Fibroblast of lung (primary cell): ENCODE measurements around the gene HMGN4. TPM values are rescaled to one million over a fixed set of nuclear protein-coding genes. Genes with fewer than 3 reads are reported as not detected.

ENCODE experiments used
- DNase-seq, 2 donors: peaks; one replicate each; pipeline versions ENCODE4 v3.0.0 to v3.0.0-alpha.2; 2010; ENCODE audit warnings: low read depth in 2 of 2
- H2AFZ ChIP-seq: 2 replicates; pipeline ENCODE4 v1.5.1; 2012; ENCODE audit warnings: low read length, control low read depth, inconsistent platforms
- H3K27ac ChIP-seq: 2 replicates; pipeline ENCODE4 v1.5.1; 2011; ENCODE audit warnings: low read length, control low read depth; ENCODE audit not compliant: insufficient read depth
- H3K27me3 ChIP-seq: 2 replicates; pipeline ENCODE4 v1.5.1; 2011; ENCODE audit warnings: mild to moderate bottlenecking, low read length; ENCODE audit not compliant: control insufficient read depth, insufficient read depth
- H3K36me3 ChIP-seq: 2 replicates; pipeline ENCODE4 v1.5.1; 2011; ENCODE audit warnings: low read length; ENCODE audit not compliant: control insufficient read depth, insufficient read depth
- H3K4me1 ChIP-seq: 2 replicates; pipeline ENCODE4 v1.5.1; 2011; ENCODE audit warnings: low read length; ENCODE audit not compliant: control insufficient read depth, insufficient read depth; ENCODE audit errors: extremely low read depth
- H3K4me2 ChIP-seq: 2 replicates; pipeline ENCODE4 v1.5.1; 2011; ENCODE audit warnings: low read length, control low read depth; ENCODE audit not compliant: insufficient read depth; ENCODE audit errors: extremely low read depth
- H3K4me3 ChIP-seq, 4 experiments: fragments of 200-600 bp in 1 of 4; sonication (generic) in 1 of 4; replicated peaks in 1 of 4; 2 replicates each; pipeline ENCODE4 v1.5.1; 2011 to 2016; ENCODE audit warnings: low read length in 4 of 4, low read depth in 3 of 4, mild to moderate bottlenecking in 3 of 4, control low read depth in 2 of 4, inconsistent platforms in 1 of 4, mixed read lengths in 1 of 4; ENCODE audit not compliant: insufficient read depth in 1 of 4; ENCODE audit errors: control extremely low read depth in 1 of 4
- H3K79me2 ChIP-seq: 2 replicates; pipeline ENCODE4 v1.5.1; 2012; ENCODE audit warnings: mild to moderate bottlenecking, low read length, inconsistent platforms; ENCODE audit not compliant: control insufficient read depth, insufficient read depth
- H3K9ac ChIP-seq: 2 replicates; pipeline ENCODE4 v1.5.1; 2011; ENCODE audit warnings: mild to moderate bottlenecking, low read length, control low read depth; ENCODE audit not compliant: insufficient read depth
- H3K9me3 ChIP-seq: 2 replicates; pipeline ENCODE4 v1.5.1; 2012; ENCODE audit warnings: low read depth, low read length; ENCODE audit not compliant: control insufficient read depth, insufficient read depth
- H4K20me1 ChIP-seq: 2 replicates; pipeline ENCODE4 v1.5.1; 2011; ENCODE audit warnings: low read length; ENCODE audit not compliant: control insufficient read depth, insufficient read depth; ENCODE audit errors: extremely low read depth
- EZH2 ChIP-seq: IDR thresholded peaks from 2 replicates; pipeline ENCODE4 v1.5.1; 2012; ENCODE audit warnings: low read length, control low read depth, mild to moderate bottlenecking; ENCODE audit errors: missing control alignments
- polyA plus RNA-seq, 2 donors: library from polyadenylated mRNA; depleted of rRNA in 1 of 2; stranded (reverse) in 1 of 2; unstranded in 1 of 2; fragments of >200 nt; gene quantifications; 2 replicates each; pipeline ENCODE4 v1.2.1, GENCODE V29; 2011 to 2012; ENCODE audit warnings: missing spikeins in 1 of 2
- total RNA-seq: library from RNA; depleted of rRNA; stranded (reverse); fragments of >200 nt; gene quantifications from 2 replicates; pipeline ENCODE4 v1.2.1, GENCODE V29; 2014
- TF ChIP-seq, protein P1 (sequence below), 2 donors: IDR thresholded peaks in 1 of 2; conservative IDR thresholded peaks in 1 of 2; 1 replicate in 1 of 2; 2 replicates in 1 of 2; pipeline ENCODE4 v1.5.1; 2011 to 2012; ENCODE audit warnings: low read length in 2 of 2, control low read depth in 1 of 2, inconsistent platforms in 1 of 2, low read depth in 1 of 2, mild to moderate bottlenecking in 1 of 2

The HMGN4 gene
- total and polyA plus RNA-seq, 2 donors (not counting 1 experiment from before 2014, with no cell fraction given): 74.9 to 111 TPM

DNA sequence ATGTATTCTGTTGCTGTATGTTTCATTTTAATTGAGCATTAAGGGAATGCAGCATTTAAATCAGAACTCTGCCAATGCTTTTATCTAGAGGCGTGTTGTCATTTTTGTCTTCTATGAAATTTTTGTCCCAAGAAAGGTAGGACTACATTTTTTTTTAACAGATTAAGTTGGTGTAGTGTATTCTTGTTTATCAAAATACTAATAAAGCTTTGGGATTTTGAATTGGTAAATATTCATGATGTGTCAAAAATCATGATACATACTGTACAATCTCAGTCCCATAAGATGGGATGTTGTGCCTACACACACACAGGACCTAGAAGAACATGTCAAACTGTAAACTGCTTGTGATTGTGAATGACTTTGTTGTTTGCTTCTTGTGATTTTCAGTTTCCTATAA lies 11.2 kb upstream of the HMGN4 start:
- no peak overlapping the region for H2AFZ ChIP-seq
- TF ChIP-seq, protein P1, sequence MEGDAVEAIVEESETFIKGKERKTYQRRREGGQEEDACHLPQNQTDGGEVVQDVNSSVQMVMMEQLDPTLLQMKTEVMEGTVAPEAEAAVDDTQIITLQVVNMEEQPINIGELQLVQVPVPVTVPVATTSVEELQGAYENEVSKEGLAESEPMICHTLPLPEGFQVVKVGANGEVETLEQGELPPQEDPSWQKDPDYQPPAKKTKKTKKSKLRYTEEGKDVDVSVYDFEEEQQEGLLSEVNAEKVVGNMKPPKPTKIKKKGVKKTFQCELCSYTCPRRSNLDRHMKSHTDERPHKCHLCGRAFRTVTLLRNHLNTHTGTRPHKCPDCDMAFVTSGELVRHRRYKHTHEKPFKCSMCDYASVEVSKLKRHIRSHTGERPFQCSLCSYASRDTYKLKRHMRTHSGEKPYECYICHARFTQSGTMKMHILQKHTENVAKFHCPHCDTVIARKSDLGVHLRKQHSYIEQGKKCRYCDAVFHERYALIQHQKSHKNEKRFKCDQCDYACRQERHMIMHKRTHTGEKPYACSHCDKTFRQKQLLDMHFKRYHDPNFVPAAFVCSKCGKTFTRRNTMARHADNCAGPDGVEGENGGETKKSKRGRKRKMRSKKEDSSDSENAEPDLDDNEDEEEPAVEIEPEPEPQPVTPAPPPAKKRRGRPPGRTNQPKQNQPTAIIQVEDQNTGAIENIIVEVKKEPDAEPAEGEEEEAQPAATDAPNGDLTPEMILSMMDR (conservative IDR thresholded peaks at IDR 0.05 in 1 of 2, IDR thresholded peaks at IDR 0.05 in 1 of 2; ENCODE audit: low read depth in 1 of 2, low read length in 2 of 2): no peak
- TF ChIP-seq EZH2: no peak
- H3K9ac ChIP-seq: no peak overlapping the region
- H3K27me3 ChIP-seq: no peaks in the 10 kb centered on the region
- H3K4me2 ChIP-seq: no peak overlapping the region
- DNase-seq: no peak
- no peaks in the 10 kb centered on the region for H4K20me1 ChIP-seq
- no peaks in the 10 kb centered on the region for H3K36me3 ChIP-seq
- H3K79me2 ChIP-seq: no peaks in the 10 kb centered on the region
- no peak overlapping the region for H3K4me3 ChIP-seq
- H3K4me1 ChIP-seq: no peaks in the 10 kb centered on the region
- no peaks in the 10 kb centered on the region for H3K9me3 ChIP-seq
- H3K27ac ChIP-seq: no peak overlapping the region

DNA sequence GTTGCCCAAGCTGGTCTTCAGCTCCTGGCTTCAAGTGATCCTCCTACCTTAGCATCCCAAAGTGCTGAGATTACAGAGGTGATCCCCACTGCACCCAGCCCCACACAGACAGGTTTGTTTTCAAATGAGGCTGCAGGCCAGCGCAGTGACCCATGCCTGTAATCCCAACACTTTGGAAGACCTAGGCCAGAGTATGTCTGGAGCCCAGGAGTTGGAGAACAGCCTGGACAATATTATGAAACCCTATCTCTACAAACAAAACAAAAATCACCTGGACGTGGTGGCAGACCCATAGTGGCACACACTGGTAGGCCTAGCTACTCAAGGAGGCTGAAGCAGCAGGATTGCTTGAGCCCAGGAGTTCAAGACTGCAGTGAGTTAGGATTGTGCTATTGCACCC lies 8.0 kb upstream of the HMGN4 start:
- H3K4me1 ChIP-seq: peaks cover 2% of the 10 kb centered on the region
- no peak for DNase-seq
- H4K20me1 ChIP-seq: no peaks in the 10 kb centered on the region
- no peak for TF ChIP-seq EZH2
- TF ChIP-seq, protein P1 (conservative IDR thresholded peaks at IDR 0.05 in 1 of 2, IDR thresholded peaks at IDR 0.05 in 1 of 2; ENCODE audit: low read depth in 1 of 2, low read length in 2 of 2): no peak
- no peaks in the 10 kb centered on the region for H3K36me3 ChIP-seq
- H3K4me3 ChIP-seq: no peak overlapping the region
- no peak overlapping the region for H3K27ac ChIP-seq
- no peaks in the 10 kb centered on the region for H3K79me2 ChIP-seq
- H3K9me3 ChIP-seq: no peaks in the 10 kb centered on the region
- H3K4me2 ChIP-seq: no peak overlapping the region
- no peak overlapping the region for H3K9ac ChIP-seq
- H2AFZ ChIP-seq: no peak overlapping the region
- H3K27me3 ChIP-seq: no peaks in the 10 kb centered on the region

DNA sequence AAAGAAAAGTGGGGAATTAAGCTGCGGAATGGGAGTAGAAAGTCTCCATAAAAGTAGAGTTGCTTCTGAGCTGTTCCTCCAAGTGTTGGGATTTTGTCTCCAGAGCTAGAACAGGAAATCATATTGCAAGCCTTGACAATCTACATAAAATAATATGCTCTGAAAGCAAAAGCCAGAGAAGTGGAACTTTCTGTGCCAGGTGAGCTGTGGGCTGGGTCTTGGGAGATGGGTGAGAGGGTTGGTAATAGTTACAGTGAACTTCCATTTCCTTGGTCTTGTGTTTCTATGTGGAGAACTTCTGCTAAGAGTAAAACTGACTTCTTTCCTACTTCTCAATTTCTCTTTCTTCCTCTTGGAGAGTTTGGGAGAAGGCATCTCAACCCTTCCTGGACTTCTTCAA lies 6.3 kb upstream of the HMGN4 start:
- no peak overlapping the region for H3K9ac ChIP-seq
- no peaks in the 10 kb centered on the region for H4K20me1 ChIP-seq
- no peak for TF ChIP-seq EZH2
- TF ChIP-seq, protein P1 (conservative IDR thresholded peaks at IDR 0.05 in 1 of 2, IDR thresholded peaks at IDR 0.05 in 1 of 2; ENCODE audit: low read depth in 1 of 2, low read length in 2 of 2): no peak
- DNase-seq: no peak
- H3K36me3 ChIP-seq: no peaks in the 10 kb centered on the region
- no peak overlapping the region for H3K4me2 ChIP-seq
- H3K27me3 ChIP-seq: no peaks in the 10 kb centered on the region
- H3K79me2 ChIP-seq: no peaks in the 10 kb centered on the region
- H3K4me3 ChIP-seq: no peak overlapping the region
- H3K4me1 ChIP-seq: peaks cover 7% of the 10 kb centered on the region
- no peaks in the 10 kb centered on the region for H3K9me3 ChIP-seq
- no peak overlapping the region for H2AFZ ChIP-seq
- H3K27ac ChIP-seq: no peak overlapping the region
